ENCODE results near the gene DMAP1.
"Not testable (repeated sequence)": the region's sequence is repeated elsewhere in the genome, so short reads cannot be mapped to it uniquely, and the experiment has no call there.

The DMAP1 gene, protein sequence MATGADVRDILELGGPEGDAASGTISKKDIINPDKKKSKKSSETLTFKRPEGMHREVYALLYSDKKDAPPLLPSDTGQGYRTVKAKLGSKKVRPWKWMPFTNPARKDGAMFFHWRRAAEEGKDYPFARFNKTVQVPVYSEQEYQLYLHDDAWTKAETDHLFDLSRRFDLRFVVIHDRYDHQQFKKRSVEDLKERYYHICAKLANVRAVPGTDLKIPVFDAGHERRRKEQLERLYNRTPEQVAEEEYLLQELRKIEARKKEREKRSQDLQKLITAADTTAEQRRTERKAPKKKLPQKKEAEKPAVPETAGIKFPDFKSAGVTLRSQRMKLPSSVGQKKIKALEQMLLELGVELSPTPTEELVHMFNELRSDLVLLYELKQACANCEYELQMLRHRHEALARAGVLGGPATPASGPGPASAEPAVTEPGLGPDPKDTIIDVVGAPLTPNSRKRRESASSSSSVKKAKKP

GRCh38 chr1:44213222-44214112 lies at the start of gene DMAP1:
DMAP1 (plus strand) TSS chr1:44213471; CDS start chr1:44213754, 283 bp downstream.
- DNase-seq: peak; percentile 94

DNA sequence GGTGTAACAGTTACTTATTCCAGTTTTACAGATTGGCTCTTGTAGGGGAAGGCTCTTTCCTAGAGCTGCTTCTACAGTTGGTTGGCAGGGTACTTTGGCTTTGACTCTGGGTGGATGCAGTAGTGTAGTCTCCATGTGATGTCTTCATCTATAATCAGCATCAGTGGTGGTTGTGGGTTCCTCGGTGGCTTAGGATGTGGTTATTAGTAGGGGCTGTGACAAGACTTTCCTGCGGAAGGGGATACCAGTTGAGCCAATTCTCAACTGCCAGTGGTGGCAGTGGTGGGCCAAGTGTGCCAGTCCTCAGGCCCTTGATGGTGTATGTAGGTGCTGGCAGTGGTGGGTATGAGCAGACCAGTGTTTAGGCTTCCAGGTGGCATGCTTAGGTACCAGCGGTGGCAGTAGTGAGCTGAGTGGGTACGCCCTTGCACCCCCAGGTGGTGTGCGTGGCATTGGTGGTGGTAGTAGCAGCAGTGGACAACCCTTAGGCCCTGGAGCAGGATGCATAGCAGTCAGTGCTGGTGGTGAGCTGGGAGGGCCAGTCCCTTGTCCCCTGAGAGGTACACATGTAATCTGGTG lies 44.7 kb upstream of the DMAP1 start:
- DNase-seq: peak; percentile 71

DNA sequence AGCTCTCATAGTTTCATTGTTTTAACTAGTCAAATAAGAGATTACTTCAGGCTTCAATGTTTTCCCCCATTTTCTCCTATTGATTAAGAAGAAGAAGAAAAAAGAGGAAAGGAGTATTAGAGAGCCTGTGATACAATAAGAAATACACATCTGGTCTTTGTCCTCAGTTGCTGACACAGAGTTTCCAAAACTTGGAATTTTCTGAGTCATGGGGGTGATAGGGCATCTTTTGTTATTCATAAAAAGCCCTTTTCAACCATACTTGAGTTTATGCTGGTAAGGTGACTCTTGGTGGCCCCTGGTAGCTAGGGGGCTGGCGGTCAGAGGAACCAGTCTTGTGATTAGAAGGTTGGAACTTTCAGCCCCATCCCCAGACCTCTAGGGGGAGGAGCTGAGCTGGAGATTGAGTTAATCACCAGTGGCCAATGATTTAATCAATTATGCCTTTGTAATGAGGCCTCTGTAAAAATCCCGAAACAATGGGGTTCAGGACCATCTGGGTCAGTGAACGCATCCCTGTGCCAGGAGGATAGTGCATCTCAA lies 42.9 kb upstream of the DMAP1 start:
- DNase-seq: no peak

GRCh38 chr1:44174630-44175029 lies 38.6 kb upstream of the DMAP1 start:
- DNase-seq: no peak

GRCh38 chr1:44200336-44200735 lies 12.9 kb upstream of the DMAP1 start:
- DNase-seq: no peak

- DNase-seq: not testable (repeated sequence)
Measured at GRCh38 chr1:44206545-44206944, 6.7 kb upstream of the DMAP1 start.

DNA sequence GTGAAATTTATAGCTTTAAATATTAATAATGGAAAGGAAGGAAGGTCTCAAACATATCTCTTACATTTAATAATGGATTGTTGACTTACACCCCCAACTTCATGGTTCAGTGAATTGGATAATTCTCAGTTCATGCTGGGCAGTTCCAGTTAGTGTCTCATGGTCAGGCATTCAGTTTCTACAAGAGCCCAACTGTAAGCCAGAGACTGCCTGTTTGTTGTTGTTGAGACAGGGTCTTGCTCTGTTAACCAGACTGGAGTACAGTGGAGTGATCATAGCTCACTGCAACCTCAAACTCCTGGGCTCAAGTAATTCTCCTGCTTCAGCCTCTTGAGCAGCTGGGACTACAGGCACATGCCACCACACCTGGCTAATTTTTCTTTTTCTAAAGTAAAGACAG lies 5.0 kb upstream of the DMAP1 start:
- DNase-seq: no peak

DNA sequence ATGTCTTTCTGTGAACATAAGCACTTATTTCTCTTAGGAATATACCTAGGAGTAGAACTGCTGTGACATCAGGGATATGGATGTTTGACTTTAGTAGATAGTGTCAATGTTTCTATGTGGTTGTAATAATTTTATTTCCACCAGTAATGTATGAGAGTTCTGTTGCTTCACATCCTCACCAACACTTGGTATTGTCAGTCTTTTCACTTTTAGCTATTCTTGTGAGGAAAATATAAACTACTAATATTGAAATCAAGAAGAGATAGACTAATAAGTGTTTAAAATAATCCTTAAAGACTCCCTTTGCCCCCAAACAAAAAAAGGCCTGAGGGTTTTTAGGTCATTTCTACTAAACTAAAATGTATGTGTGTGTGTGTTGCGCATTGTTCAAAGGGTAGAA lies 2.7 kb upstream of the DMAP1 start:
- no peak for DNase-seq

GRCh38 chr1:44212355-44213221 lies 683 bp upstream of the DMAP1 start:
- peak; percentile 34 for DNase-seq

- peak; percentile 87 for DNase-seq
Measured at GRCh38 chr1:44217809-44218410, 4.6 kb downstream of the DMAP1 start.

DNA sequence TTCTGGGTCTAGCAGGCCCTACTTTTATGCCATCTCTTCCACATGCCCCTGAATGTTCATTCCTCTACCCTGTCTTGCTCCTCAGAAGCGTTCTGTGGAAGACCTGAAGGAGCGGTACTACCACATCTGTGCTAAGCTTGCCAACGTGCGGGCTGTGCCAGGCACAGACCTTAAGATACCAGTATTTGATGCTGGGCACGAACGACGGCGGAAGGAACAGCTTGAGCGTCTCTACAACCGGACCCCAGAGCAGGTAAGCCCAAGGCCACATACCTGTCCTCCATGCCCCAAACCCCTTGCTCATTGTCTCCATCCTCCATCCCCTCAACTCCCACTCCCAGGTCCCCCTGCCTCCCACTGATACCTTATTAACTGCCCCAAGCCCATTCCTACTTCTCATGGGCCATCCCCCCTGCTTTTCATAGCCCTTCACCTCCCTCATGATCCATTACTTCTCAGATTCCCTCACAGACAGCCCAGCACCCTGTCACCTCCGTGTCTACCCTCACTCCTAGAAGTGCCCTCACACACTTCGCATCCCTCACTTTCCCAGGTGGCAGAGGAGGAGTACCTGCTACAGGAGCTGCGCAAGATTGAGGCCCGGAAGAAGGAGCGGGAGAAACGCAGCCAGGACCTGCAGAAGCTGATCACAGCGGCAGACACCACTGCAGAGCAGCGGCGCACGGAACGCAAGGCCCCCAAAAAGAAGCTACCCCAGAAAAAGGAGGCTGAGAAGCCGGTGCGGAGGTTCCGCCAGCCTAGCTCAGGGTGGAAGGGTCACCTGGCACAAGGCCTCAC lies 5.4 kb downstream of the DMAP1 start:
- no peak for DNase-seq

DNA sequence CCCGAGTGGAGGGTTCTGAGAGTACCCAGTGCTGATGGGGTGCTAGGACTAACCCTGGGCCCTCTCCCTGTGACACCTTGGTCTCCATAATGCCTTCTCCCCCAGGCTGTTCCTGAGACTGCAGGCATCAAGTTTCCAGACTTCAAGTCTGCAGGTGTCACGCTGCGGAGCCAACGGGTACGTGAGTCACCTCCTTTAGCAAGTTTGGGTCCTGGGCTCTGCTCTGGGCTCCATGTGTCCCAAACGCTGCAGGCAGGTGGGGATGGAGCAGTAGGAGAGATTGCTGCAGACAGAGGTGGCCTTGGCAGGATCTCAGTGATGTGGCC lies 6.0 kb downstream of the DMAP1 start:
- DNase-seq: no peak

- no peak for DNase-seq
Measured at GRCh38 chr1:44220001-44220751, 6.9 kb downstream of the DMAP1 start.

GRCh38 chr1:44220755-44221154 lies 7.5 kb downstream of the DMAP1 start:
- DNase-seq: no peak

GRCh38 chr1:44221769-44222168 lies 8.5 kb downstream of the DMAP1 start:
- no peak for DNase-seq

DNA sequence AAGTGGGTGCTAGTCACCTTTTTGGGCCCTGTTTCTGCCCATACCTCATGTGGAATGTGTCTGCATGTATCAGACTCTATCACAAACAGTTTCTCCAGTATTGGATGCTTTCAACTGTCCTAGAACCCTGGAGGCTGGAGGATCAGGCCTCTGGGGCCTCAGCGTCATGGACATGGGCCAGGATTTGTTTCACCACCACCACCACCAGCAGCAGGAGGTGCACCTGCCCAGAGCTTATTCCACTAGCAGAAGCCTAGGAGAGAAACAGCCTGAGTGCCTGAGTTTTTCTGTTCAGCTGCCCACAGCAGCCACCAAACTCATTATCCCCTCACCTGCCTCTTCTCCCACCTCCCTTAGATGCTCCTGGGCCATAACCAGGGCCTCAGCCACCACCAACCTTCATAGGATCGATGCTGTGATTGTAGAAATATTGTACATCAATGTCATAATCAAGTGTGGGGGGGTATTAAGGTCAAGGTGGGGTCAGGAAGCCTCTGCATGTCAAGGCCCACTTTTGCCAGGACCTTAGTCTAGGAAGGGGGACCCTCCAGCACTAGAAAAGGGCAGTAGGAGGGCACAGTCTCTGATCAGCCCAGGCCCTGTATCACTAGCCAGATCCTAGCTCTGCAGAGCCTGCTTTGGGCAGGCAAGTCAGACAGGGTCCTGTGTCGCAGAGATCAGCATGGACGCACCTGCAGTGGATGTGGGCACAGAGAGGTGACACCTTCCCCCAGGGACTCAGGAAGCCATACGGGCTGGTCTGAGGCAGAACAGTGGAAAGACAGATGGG lies 9.3 kb downstream of the DMAP1 start:
- DNase-seq: no peak

DNA sequence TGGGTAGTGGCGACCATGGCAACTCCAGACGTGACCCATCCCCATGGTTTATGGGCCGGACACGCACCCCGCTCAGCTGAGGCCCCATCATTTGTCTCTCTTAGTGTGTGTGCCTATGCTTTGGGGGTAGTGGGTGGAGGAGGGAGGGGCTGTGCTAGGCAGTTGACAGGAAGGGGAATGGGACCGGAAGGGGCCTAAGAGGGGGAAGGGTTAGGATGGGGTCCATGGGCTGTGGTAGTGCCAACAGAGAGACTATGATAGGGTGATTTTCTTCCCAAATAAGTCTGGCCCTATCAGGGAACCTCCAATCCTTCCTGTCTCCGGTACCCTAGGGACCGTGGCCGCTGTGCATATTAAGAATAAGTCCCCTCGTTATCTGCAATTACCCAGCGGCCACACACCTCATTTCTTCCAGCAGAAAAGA lies 9.9 kb downstream of the DMAP1 start:
- DNase-seq: peak; percentile 69

DNA sequence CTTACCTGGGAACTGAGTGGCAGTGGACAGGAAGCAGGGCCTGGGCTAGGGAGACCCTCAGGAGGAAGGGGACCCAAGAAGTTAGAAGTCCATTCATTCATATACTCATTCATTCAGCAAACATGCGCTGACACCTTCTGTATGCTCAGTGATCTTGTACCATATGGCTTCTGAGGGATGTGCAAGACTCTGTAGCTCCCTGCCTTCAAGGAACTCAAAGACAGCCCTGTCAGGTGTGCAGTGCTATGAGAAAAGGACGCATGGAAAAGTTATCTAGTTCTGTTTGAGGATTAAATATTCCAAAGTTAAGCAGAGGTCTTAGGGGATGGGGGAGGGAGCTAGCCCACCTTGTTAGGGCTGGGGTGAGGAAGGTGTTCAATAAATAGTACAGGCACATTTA lies 12.5 kb downstream of the DMAP1 start:
- no peak for DNase-seq

DNA sequence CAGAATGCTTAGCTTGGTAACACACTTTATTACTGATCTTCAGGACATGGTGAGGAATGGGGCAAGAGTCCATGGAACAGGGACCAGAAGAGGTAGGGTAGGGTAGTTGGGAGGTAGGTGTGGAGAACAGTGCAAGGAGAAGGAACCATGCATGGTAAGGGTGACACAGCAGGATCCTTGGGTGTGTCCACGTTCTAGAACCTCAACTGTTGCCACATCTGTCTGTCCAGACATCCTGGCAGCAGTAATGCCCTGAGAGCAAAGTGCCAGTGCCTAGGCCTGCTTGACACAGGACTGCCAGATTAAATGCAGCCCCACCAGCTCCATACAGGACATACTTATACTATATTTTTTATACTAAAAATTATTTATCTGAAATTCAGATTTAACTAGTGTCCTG lies 13.9 kb downstream of the DMAP1 start:
- DNase-seq: peak; percentile 83
